ENCODE data around the gene ARRDC1.

GRCh38 chr9:137645211-137645610, 39.7 kb downstream of the ARRDC1 start:
- TF ChIP-seq POLR2A (IDR thresholded peaks at IDR 0.05) (no peak), CTCF (IDR thresholded peaks at IDR 0.05) (no peak), EP300 (IDR thresholded peaks at IDR 0.05) (no peak), POLR2AphosphoS5 (IDR thresholded peaks at IDR 0.05) (no peak)
